K562 (cell line): ENCODE data around the gene MGAT4B. TPM values are rescaled to one million over a fixed set of nuclear protein-coding genes. Genes with fewer than 3 reads are reported as not detected.

Source experiments
- BRF2 ChIP-seq: IDR thresholded peaks from 3 replicates; pipeline ENCODE4 v1.6.1; 2011; ENCODE audit warnings: borderline replicate concordance, mild to moderate bottlenecking; ENCODE audit not compliant: insufficient read length, insufficient read depth
- CHAMP1 ChIP-seq: fragments of 450-650 bp; IDR thresholded peaks from 2 replicates; pipeline ENCODE4 v1.6.1; 2016; ENCODE audit warnings: mild to moderate bottlenecking
- CREM ChIP-seq: IDR thresholded peaks from 2 replicates; pipeline ENCODE4 v1.6.1; 2014; ENCODE audit warnings: antibody characterized with exemption, low read depth
- ETS2 ChIP-seq: IDR thresholded peaks from 2 replicates; pipeline ENCODE4 v1.6.1; 2016; ENCODE audit warnings: borderline replicate concordance, missing genetic modification characterization, mild to moderate bottlenecking, moderate library complexity, missing compliant biosample characterization; ENCODE audit not compliant: poor library complexity, severe bottlenecking
- GATAD2B ChIP-seq: fragments of 450-650 bp; IDR thresholded peaks from 2 replicates; pipeline ENCODE4 v1.6.1; 2017; ENCODE audit warnings: mild to moderate bottlenecking, borderline replicate concordance
- GTF2B ChIP-seq: IDR thresholded peaks from 2 replicates; pipeline ENCODE4 v1.6.1; 2011; ENCODE audit not compliant: insufficient read length; ENCODE audit errors: extremely low read depth
- HDAC8 ChIP-seq: fragments of 450-650 bp; IDR thresholded peaks from 2 replicates; pipeline ENCODE4 v1.6.1; 2016; ENCODE audit warnings: mild to moderate bottlenecking, missing genetic modification characterization, moderate library complexity, missing compliant biosample characterization
- HEY1 ChIP-seq: fragments of 250-450 bp; sonication (Bioruptor Pico); IDR thresholded peaks from 2 replicates; pipeline ENCODE4 v1.5.0; 2020; ENCODE audit warnings: mild to moderate bottlenecking, moderate library complexity, borderline replicate concordance
- ID3 ChIP-seq, 2 experiments: fragments of 250-450 bp in 1 of 2; fragments of 450-650 bp in 1 of 2; sonication (Bioruptor Pico) in 1 of 2; IDR thresholded peaks; 2 replicates each; pipeline versions ENCODE4 v1.6.1 to v1.8.0; 2016 to 2021; ENCODE audit warnings: mild to moderate bottlenecking in 2 of 2, moderate library complexity in 2 of 2, missing compliant biosample characterization in 1 of 2, missing genetic modification characterization in 1 of 2
- MEF2A ChIP-seq: IDR thresholded peaks from 2 replicates; pipeline ENCODE4 v1.6.1; 2011; ENCODE audit warnings: low read depth, mild to moderate bottlenecking, low read length, moderate library complexity; ENCODE audit not compliant: control insufficient read depth
- NCOA1 ChIP-seq: fragments of 450-650 bp; IDR thresholded peaks from 2 replicates; pipeline ENCODE4 v1.6.1; 2016; ENCODE audit warnings: low read depth
- PRDM10 ChIP-seq: fragments of 450-650 bp; IDR thresholded peaks from 2 replicates; pipeline ENCODE4 v1.6.1; 2018; ENCODE audit not compliant: partially characterized antibody
- TCF7 ChIP-seq: sonication (generic); IDR thresholded peaks from 2 replicates; pipeline ENCODE4 v1.6.1; 2016; ENCODE audit warnings: antibody characterized with exemption, borderline replicate concordance
- ZBTB34 ChIP-seq: fragments of 250-450 bp; sonication (Bioruptor Pico); IDR thresholded peaks from 2 replicates; pipeline ENCODE4 v1.8.0; 2021; ENCODE audit warnings: mild to moderate bottlenecking, moderate library complexity
- ZFP36 ChIP-seq: fragments of 150-350 bp; IDR thresholded peaks from 2 replicates; pipeline ENCODE4 v1.6.1; 2018; ENCODE audit warnings: low read length, low read depth; ENCODE audit not compliant: partially characterized antibody
- ZNF124 ChIP-seq: sonication (generic); formaldehyde crosslinking; IDR thresholded peaks from 2 replicates; pipeline ENCODE4 v1.8.1; 2022; ENCODE audit warnings: missing genetic modification reagents
- ZNF354B ChIP-seq: fragments of 250-450 bp; sonication (Bioruptor Pico); IDR thresholded peaks from 2 replicates; pipeline ENCODE4 v1.4.0; 2020
- ZNF583 ChIP-seq: fragments of 250-450 bp; sonication (Bioruptor Pico); IDR thresholded peaks from 2 replicates; pipeline ENCODE4 v1.4.0; 2020
- ZZZ3 ChIP-seq: fragments of 450-650 bp; IDR thresholded peaks from 2 replicates; pipeline ENCODE4 v1.6.1; 2016; ENCODE audit warnings: antibody characterized with exemption, mild to moderate bottlenecking, moderate library complexity
- polyA plus RNA-seq, 8 experiments: library from polyadenylated mRNA; depleted of rRNA in 4 of 8; stranded (reverse) in 5 of 8; unstranded in 3 of 8; fragments of >200 nt; fragmentation: Nextera tagmentation in 2 of 8; fragmentation: Illumina TruSeq in 1 of 8; extraction: Ambion mirVana in 2 of 8; extraction: Trizol in 1 of 8; gene quantifications; 2 replicates each; pipeline versions ENCODE4 v1.2.1 to v1.2.3, GENCODE V29; 2011 to 2014; ENCODE audit warnings: inconsistent platforms in 1 of 8, missing spikeins in 1 of 8
- total RNA-seq, 7 experiments: library from RNA; depleted of rRNA in 6 of 7; stranded (reverse); fragments of >200 nt in 6 of 7; fragmentation: Illumina TruSeq in 2 of 7; extraction: Trizol in 2 of 7; gene quantifications; 2 replicates each; pipeline versions ENCODE4 v1.2.1 to v1.2.3, GENCODE V29; 2011 to 2021; ENCODE audit warnings: low replicate concordance in 1 of 7

MGAT4B gene
- total and polyA plus RNA-seq, 9 of the 15 experiments (the other 6 are each of a cell fraction or from before 2014, with no cell fraction given) = 0.34 to 133 (median 75.4) TPM

GRCh38 chr5:179820127-179820482 is 13.4 kb upstream of the MGAT4B start (continued):
- TF ChIP-seq CHAMP1 (no peak), HDAC8 (peak; percentile 89), ZNF354B (CRISPR knock-in tag) (no peak), PRDM10 (no peak), HEY1 (CRISPR knock-in tag) (no peak), MEF2A (no peak), BRF2 (no peak), GTF2B (no peak), CREM (no peak), ZNF124 (no peak), ETS2 (tag) (no peak), ZNF583 (CRISPR knock-in tag) (peak; percentile 7; the same call in 1 of the 2 replicates), GATAD2B (no peak), NCOA1 (no peak), ZBTB34 (no peak), ZFP36 (no peak), ZZZ3 (no peak), ID3 (CRISPR knock-in tag; IDR thresholded peaks at IDR 0.05) (no peak), ID3 (tag; IDR thresholded peaks at IDR 0.05) (peak; percentile 33; the same call in 1 of the 2 replicates), TCF7 (no peak)
